ENCODE results near the gene MAMDC4.
"Not testable (repeated sequence)": the region's sequence is repeated elsewhere in the genome, so short reads cannot be mapped to it uniquely, and the experiment has no call there.

GRCh38 chr9:136843159-136843800 lies 8.9 kb upstream of the MAMDC4 start:
- TF ChIP-seq, protein P1, sequence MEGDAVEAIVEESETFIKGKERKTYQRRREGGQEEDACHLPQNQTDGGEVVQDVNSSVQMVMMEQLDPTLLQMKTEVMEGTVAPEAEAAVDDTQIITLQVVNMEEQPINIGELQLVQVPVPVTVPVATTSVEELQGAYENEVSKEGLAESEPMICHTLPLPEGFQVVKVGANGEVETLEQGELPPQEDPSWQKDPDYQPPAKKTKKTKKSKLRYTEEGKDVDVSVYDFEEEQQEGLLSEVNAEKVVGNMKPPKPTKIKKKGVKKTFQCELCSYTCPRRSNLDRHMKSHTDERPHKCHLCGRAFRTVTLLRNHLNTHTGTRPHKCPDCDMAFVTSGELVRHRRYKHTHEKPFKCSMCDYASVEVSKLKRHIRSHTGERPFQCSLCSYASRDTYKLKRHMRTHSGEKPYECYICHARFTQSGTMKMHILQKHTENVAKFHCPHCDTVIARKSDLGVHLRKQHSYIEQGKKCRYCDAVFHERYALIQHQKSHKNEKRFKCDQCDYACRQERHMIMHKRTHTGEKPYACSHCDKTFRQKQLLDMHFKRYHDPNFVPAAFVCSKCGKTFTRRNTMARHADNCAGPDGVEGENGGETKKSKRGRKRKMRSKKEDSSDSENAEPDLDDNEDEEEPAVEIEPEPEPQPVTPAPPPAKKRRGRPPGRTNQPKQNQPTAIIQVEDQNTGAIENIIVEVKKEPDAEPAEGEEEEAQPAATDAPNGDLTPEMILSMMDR (IDR thresholded peaks at IDR 0.05), result not testable (repeated sequence)
- not testable (repeated sequence) for TF ChIP-seq POLR2AphosphoS5 (IDR thresholded peaks at IDR 0.05)

Measured in prostate gland (tissue), 2 donors.